Measurements from ENCODE around the gene GFRAL. TPM values are rescaled to one million over a fixed set of nuclear protein-coding genes. Genes with fewer than 3 reads are reported as not detected.

Gene GFRAL
- total RNA-seq, 1 experiment from 2014 or later: not detected

GRCh38 chr6:55388211-55388610 lies 60.9 kb downstream of the GFRAL start:
- no peak overlapping the region for H3K27ac ChIP-seq (ENCODE audit: low read length)
- no peaks in the 10 kb centered on the region for H3K4me1 ChIP-seq (ENCODE audit: insufficient read depth, low read length)
- H3K79me2 ChIP-seq (ENCODE audit: low read length): no peaks in the 10 kb centered on the region
- no peak overlapping the region for H3K4me3 ChIP-seq (ENCODE audit: low read length)
- H3K27me3 ChIP-seq (ENCODE audit: low read length): peaks cover 38% of the 10 kb centered on the region; the same call in 1 of the 2 replicates
- H3K36me3 ChIP-seq (ENCODE audit: low read depth, low read length): no peaks in the 10 kb centered on the region
- BruUV-seq (replicated peaks): no TSS peak
- ChIA-PET POLR2A (ENCODE audit: unreplicated experiment) (no interaction called here), CTCF (no interaction called here)
- TF ChIP-seq EZH2phosphoT487 (IDR thresholded peaks at IDR 0.05; ENCODE audit: borderline replicate concordance, low read length) (no peak), EZH2 (IDR thresholded peaks at IDR 0.05; ENCODE audit: low read length, unreplicated experiment) (no peak)
- TF ChIP-seq, protein P1, sequence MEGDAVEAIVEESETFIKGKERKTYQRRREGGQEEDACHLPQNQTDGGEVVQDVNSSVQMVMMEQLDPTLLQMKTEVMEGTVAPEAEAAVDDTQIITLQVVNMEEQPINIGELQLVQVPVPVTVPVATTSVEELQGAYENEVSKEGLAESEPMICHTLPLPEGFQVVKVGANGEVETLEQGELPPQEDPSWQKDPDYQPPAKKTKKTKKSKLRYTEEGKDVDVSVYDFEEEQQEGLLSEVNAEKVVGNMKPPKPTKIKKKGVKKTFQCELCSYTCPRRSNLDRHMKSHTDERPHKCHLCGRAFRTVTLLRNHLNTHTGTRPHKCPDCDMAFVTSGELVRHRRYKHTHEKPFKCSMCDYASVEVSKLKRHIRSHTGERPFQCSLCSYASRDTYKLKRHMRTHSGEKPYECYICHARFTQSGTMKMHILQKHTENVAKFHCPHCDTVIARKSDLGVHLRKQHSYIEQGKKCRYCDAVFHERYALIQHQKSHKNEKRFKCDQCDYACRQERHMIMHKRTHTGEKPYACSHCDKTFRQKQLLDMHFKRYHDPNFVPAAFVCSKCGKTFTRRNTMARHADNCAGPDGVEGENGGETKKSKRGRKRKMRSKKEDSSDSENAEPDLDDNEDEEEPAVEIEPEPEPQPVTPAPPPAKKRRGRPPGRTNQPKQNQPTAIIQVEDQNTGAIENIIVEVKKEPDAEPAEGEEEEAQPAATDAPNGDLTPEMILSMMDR (conservative IDR thresholded peaks at IDR 0.05; ENCODE audit: low read depth, low read length): no peak
- no peak overlapping the region for H3K9ac ChIP-seq (ENCODE audit: low read length)
- H3K9me3 ChIP-seq (ENCODE audit: low read length): no peaks in the 10 kb centered on the region
- H3F3A ChIP-seq (ENCODE audit: low read length, unreplicated experiment): no peaks in the 10 kb centered on the region
- no peaks in the 10 kb centered on the region for H3K9me2 ChIP-seq (replicated peaks; ENCODE audit: low read length)
- ATAC-seq (0 out of 2 replicates have a peak, but pooled peaks have one; percentile 42), DNase-seq (peak; percentile 49)
- intact Hi-C loops (cut with micrococcal nuclease): no loop called here
- H2AFZ ChIP-seq (ENCODE audit: low read length): no peak overlapping the region
- H4K20me1 ChIP-seq (ENCODE audit: low read length): no peaks in the 10 kb centered on the region
- H3K4me2 ChIP-seq (ENCODE audit: low read length): no peak overlapping the region

DNA sequence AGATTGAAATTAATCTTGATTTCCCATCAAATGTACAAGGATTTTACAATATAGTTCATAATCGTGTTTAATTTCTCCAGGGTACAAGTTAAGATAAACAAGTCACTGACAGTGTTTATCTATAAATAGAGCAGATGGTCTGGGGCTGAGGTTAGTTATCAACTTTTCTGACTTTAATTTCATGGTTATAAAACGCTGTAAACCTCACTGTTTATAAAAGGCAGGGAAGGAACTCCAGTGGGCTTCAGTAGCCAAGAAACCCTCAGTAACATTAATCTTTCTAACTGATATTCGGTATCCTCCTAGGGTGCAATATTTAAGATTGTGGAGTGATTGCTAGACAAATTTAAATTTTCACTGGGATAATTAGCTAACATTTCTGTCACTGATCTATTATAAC lies 68.6 kb downstream of the GFRAL start:
- no peaks in the 10 kb centered on the region for H3K79me2 ChIP-seq (ENCODE audit: low read length)
- H3K9me2 ChIP-seq (replicated peaks; ENCODE audit: low read length): no peaks in the 10 kb centered on the region
- H2AFZ ChIP-seq (ENCODE audit: low read length): no peak overlapping the region
- peaks cover 29% of the 10 kb centered on the region for H3K27me3 ChIP-seq (ENCODE audit: low read length)
- CTCF ChIA-PET: no interaction called here
- DNase-seq (no peak), ATAC-seq (no peak)
- no peaks in the 10 kb centered on the region for H3K9me3 ChIP-seq (ENCODE audit: low read length)
- H3K4me3 ChIP-seq (ENCODE audit: low read length): no peak overlapping the region
- no TSS peak for BruUV-seq (replicated peaks)
- no peak overlapping the region for H3K9ac ChIP-seq (ENCODE audit: low read length)
- no peaks in the 10 kb centered on the region for H3K36me3 ChIP-seq (ENCODE audit: low read depth, low read length)
- H3F3A ChIP-seq (ENCODE audit: low read length, unreplicated experiment): no peaks in the 10 kb centered on the region
- intact Hi-C loops (cut with micrococcal nuclease): no loop called here
- TF ChIP-seq EZH2phosphoT487 (IDR thresholded peaks at IDR 0.05; ENCODE audit: borderline replicate concordance, low read length): no peak
- no peak for TF ChIP-seq EZH2 (IDR thresholded peaks at IDR 0.05; ENCODE audit: low read length, unreplicated experiment)
- TF ChIP-seq, protein P1 (conservative IDR thresholded peaks at IDR 0.05; ENCODE audit: low read depth, low read length): no peak
- H3K4me2 ChIP-seq (ENCODE audit: low read length): no peak overlapping the region
- no peaks in the 10 kb centered on the region for H3K4me1 ChIP-seq (ENCODE audit: insufficient read depth, low read length)
- H4K20me1 ChIP-seq (ENCODE audit: low read length): no peaks in the 10 kb centered on the region
- no peak overlapping the region for H3K27ac ChIP-seq (ENCODE audit: low read length)
- POLR2A ChIA-PET (ENCODE audit: unreplicated experiment): no interaction called here

GRCh38 chr6:55397986-55398385 lies 70.7 kb downstream of the GFRAL start:
- Histone ChIP-seq H3K9me3 (ENCODE audit: low read length) (no peaks in the 10 kb centered on the region), H3K4me1 (ENCODE audit: insufficient read depth, low read length) (no peaks in the 10 kb centered on the region), H3K36me3 (ENCODE audit: low read depth, low read length) (no peaks in the 10 kb centered on the region), H4K20me1 (ENCODE audit: low read length) (no peaks in the 10 kb centered on the region), H3K27ac (ENCODE audit: low read length) (no peak overlapping the region), H3K79me2 (ENCODE audit: low read length) (no peaks in the 10 kb centered on the region), H3K27me3 (ENCODE audit: low read length) (peaks cover 14% of the 10 kb centered on the region), H3K4me2 (ENCODE audit: low read length) (no peak overlapping the region), H3K9me2 (replicated peaks; ENCODE audit: low read length) (no peaks in the 10 kb centered on the region), H3F3A (ENCODE audit: low read length, unreplicated experiment) (no peaks in the 10 kb centered on the region), H3K4me3 (ENCODE audit: low read length) (no peak overlapping the region), H2AFZ (ENCODE audit: low read length) (no peak overlapping the region), H3K9ac (ENCODE audit: low read length) (no peak overlapping the region)
- intact Hi-C loops (cut with micrococcal nuclease): no loop called here
- CTCF ChIA-PET: no interaction called here
- ATAC-seq: no peak
- no peak for DNase-seq
- POLR2A ChIA-PET (ENCODE audit: unreplicated experiment): no interaction called here
- no TSS peak for BruUV-seq (replicated peaks)
- TF ChIP-seq, protein P1 (conservative IDR thresholded peaks at IDR 0.05; ENCODE audit: low read depth, low read length): no peak
- TF ChIP-seq EZH2 (IDR thresholded peaks at IDR 0.05; ENCODE audit: low read length, unreplicated experiment) (no peak), EZH2phosphoT487 (IDR thresholded peaks at IDR 0.05; ENCODE audit: borderline replicate concordance, low read length) (no peak)

Measured in PC-3 (cell line).